Neuronal stem cell (in vitro differentiated cells): ENCODE data around the gene CLDN9.

ENCODE experiments used
- DNase-seq: peaks from one replicate; pipeline ENCODE4 v3.0.0-alpha.2; 2013; ENCODE audit warnings: low spot score
- H2AFZ ChIP-seq: one replicate; pipeline ENCODE4 v1.6.1; 2013; ENCODE audit warnings: mild to moderate bottlenecking, low read length, inconsistent platforms
- H2AK5ac ChIP-seq: 2 replicates; pipeline ENCODE4 v1.6.1; 2013; ENCODE audit warnings: low read depth, mild to moderate bottlenecking, inconsistent platforms, low read length, moderate library complexity, mixed read lengths
- H2BK120ac ChIP-seq: 2 replicates; pipeline ENCODE4 v1.6.1; 2013; ENCODE audit warnings: low read depth, mild to moderate bottlenecking, inconsistent platforms, low read length, moderate library complexity, mixed read lengths
- H2BK12ac ChIP-seq: one replicate; pipeline ENCODE4 v1.6.1; 2013; ENCODE audit warnings: low read length, inconsistent platforms
- H2BK15ac ChIP-seq: 2 replicates; pipeline ENCODE4 v1.6.1; 2013; ENCODE audit warnings: mild to moderate bottlenecking, low read length, inconsistent platforms, mixed read lengths
- H2BK5ac ChIP-seq: one replicate; pipeline ENCODE4 v1.6.1; 2013; ENCODE audit warnings: inconsistent platforms, mild to moderate bottlenecking, low read length, moderate library complexity
- H3K14ac ChIP-seq: one replicate; pipeline ENCODE4 v1.6.1; 2013; ENCODE audit warnings: low read length, inconsistent platforms
- H3K18ac ChIP-seq: 2 replicates; pipeline ENCODE4 v1.6.1; 2013; ENCODE audit warnings: low read length, inconsistent platforms
- H3K23ac ChIP-seq: 2 replicates; pipeline ENCODE4 v1.6.1; 2013; ENCODE audit warnings: low read depth, mild to moderate bottlenecking, mixed read lengths, low read length, inconsistent platforms; ENCODE audit not compliant: poor library complexity
- H3K27ac ChIP-seq: replicated peaks from 3 replicates; pipeline ENCODE4 v1.5.1; 2013; ENCODE audit warnings: low read length, inconsistent platforms
- H3K27me3 ChIP-seq, 3 experiments: 2 replicates each; pipeline ENCODE4 v1.6.1; 2013; ENCODE audit warnings: low read length in 3 of 3, mild to moderate bottlenecking in 2 of 3, inconsistent platforms in 1 of 3, low read depth in 1 of 3, mixed read lengths in 1 of 3, moderate library complexity in 1 of 3; ENCODE audit not compliant: control insufficient read depth in 3 of 3, insufficient read depth in 3 of 3
- H3K36me3 ChIP-seq, 2 donors: replicated peaks in 1 of 2; 2 replicates each; pipeline ENCODE4 v1.6.1; 2013; ENCODE audit warnings: low read length in 2 of 2; ENCODE audit not compliant: control insufficient read depth in 2 of 2, insufficient read depth in 2 of 2
- H3K4ac ChIP-seq: 2 replicates; pipeline ENCODE4 v1.6.1; 2013; ENCODE audit warnings: inconsistent platforms, mild to moderate bottlenecking, low read length, moderate library complexity
- H3K4me1 ChIP-seq, 2 donors: 1 replicate in 1 of 2; 2 replicates in 1 of 2; pipeline ENCODE4 v1.6.1; 2013; ENCODE audit warnings: low read length in 2 of 2, low read depth in 1 of 2; ENCODE audit not compliant: control insufficient read depth in 2 of 2, insufficient read depth in 1 of 2
- H3K4me2 ChIP-seq: one replicate; pipeline ENCODE4 v1.6.1; 2013; ENCODE audit warnings: mild to moderate bottlenecking, low read length, inconsistent platforms; ENCODE audit not compliant: insufficient read depth, poor library complexity, severe bottlenecking
- H3K4me3 ChIP-seq, 2 donors: 2 replicates each; pipeline ENCODE4 v1.5.1; 2013; ENCODE audit warnings: low read length in 2 of 2, mild to moderate bottlenecking in 2 of 2, inconsistent platforms in 1 of 2, moderate library complexity in 1 of 2
- H3K79me1 ChIP-seq: one replicate; pipeline ENCODE4 v1.6.1; 2013; ENCODE audit warnings: low read depth, mild to moderate bottlenecking, inconsistent platforms, low read length, moderate library complexity
- H3K9ac ChIP-seq: one replicate; pipeline ENCODE4 v1.6.1; 2013; ENCODE audit warnings: mild to moderate bottlenecking, low read depth, low read length, inconsistent platforms; ENCODE audit not compliant: poor library complexity
- H3K9me3 ChIP-seq, 2 donors: replicated peaks in 1 of 2; 2 replicates each; pipeline versions ENCODE3 to v1.6.1; 2013; ENCODE audit warnings: low read length in 2 of 2, mild to moderate bottlenecking in 2 of 2, inconsistent platforms in 1 of 2, low read depth in 1 of 2, mixed read lengths in 1 of 2, moderate library complexity in 1 of 2; ENCODE audit not compliant: control insufficient read depth in 2 of 2, insufficient read depth in 1 of 2
- H4K8ac ChIP-seq: one replicate; pipeline ENCODE4 v1.6.1; 2013; ENCODE audit warnings: low read depth, mild to moderate bottlenecking, inconsistent platforms, low read length, moderate library complexity
- H4K91ac ChIP-seq: one replicate; pipeline ENCODE4 v1.6.1; 2013; ENCODE audit warnings: low read length, low read depth, mild to moderate bottlenecking, inconsistent platforms; ENCODE audit not compliant: poor library complexity
- WGBS, 2 donors: extraction: QIAGEN DNeasy Blood & Tissue Kit; methylation state at CpG; one replicate each; pipeline ENCODE4 v1.1.7; 2013; ENCODE audit warnings: missing lambda C conversion rate in 2 of 2, mixed read lengths in 1 of 2; ENCODE audit not compliant: insufficient read length in 2 of 2, insufficient replicate concordance in 1 of 2; ENCODE audit errors: extremely low coverage in 2 of 2; 5-methylcytosine and 5-hydroxymethylcytosine counted together

The CLDN9 gene

GRCh38 chr16:3020604-3021448, 8.1 kb downstream of the CLDN9 start:
- Histone ChIP-seq H2BK15ac (peak overlapping the region; percentile 96), H3K9ac (peak overlapping the region; percentile 91), H2AK5ac (peak overlapping the region; percentile 81), H3K9me3 (no peaks in the 10 kb centered on the region), H3K14ac (peak overlapping the region; percentile 89), H2BK5ac (peak overlapping the region; percentile 82), H3K4me2 (peak overlapping the region; percentile 100), H3K79me1 (peaks cover 9% of the 10 kb centered on the region), H3K18ac (peak overlapping the region; percentile 98), H3K27me3 (peaks cover 0 to 15% (median 9%) of the 10 kb centered on the region in 3 experiments), H2BK120ac (no peak overlapping the region), H3K23ac (peak overlapping the region; percentile 97), H2BK12ac (peak overlapping the region; percentile 90), H4K91ac (no peak overlapping the region), H4K8ac (no peak overlapping the region), H3K36me3 (peaks cover 0 to 5% of the 10 kb centered on the region in 2 donors), H3K4me1 (peaks cover 25 to 29% of the 10 kb centered on the region in 2 donors), H3K27ac (peak overlapping the region; percentile 92), H3K4me3 (peak overlapping the region; percentile 51 to 91), H3K4ac (no peak overlapping the region), H2AFZ (peak overlapping the region; percentile 93)
- peak; percentile 64 for DNase-seq
- no CpG with 5 or more reads among the region's 57 CpGs for WGBS, 2 donors

GRCh38 chr16:3021449-3022207, 8.9 kb downstream of the CLDN9 start:
- Histone ChIP-seq H3K4me2 (peak overlapping the region; percentile 100), H3K27ac (peak overlapping the region; percentile 92), H3K9ac (peak overlapping the region; percentile 91), H3K9me3 (no peaks in the 10 kb centered on the region), H2BK120ac (peak overlapping the region; percentile 90), H3K4me3 (peak overlapping the region; percentile 51 to 91), H3K36me3 (peaks cover 5 to 13% of the 10 kb centered on the region in 2 donors), H2BK15ac (peak overlapping the region; percentile 96), H4K91ac (no peak overlapping the region), H4K8ac (no peak overlapping the region), H3K23ac (peak overlapping the region; percentile 97), H2BK12ac (peak overlapping the region; percentile 100), H3K79me1 (peaks cover 9% of the 10 kb centered on the region), H2BK5ac (peak overlapping the region; percentile 82), H3K4me1 (peaks cover 25 to 29% of the 10 kb centered on the region in 2 donors), H2AK5ac (peak overlapping the region; percentile 81), H2AFZ (peak overlapping the region; percentile 93), H3K14ac (peak overlapping the region; percentile 89), H3K18ac (peak overlapping the region; percentile 98), H3K4ac (peak overlapping the region; percentile 9), H3K27me3 (peaks cover 0 to 13% (median 5%) of the 10 kb centered on the region in 3 experiments)
- DNase-seq: peak; percentile 89
- whole genome bisulfite sequencing, 2 donors: no CpG with 5 or more reads among the region's 25 CpGs

GRCh38 chr16:3022208-3022683, 9.5 kb downstream of the CLDN9 start:
- no peak overlapping the region for H3K14ac ChIP-seq
- H3K27ac ChIP-seq: peak overlapping the region; percentile 92
- peak overlapping the region; percentile 51 to 91 for H3K4me3 ChIP-seq
- no peak overlapping the region for H2BK15ac ChIP-seq
- H2AK5ac ChIP-seq: no peak overlapping the region
- peak overlapping the region; percentile 90 for H2BK120ac ChIP-seq
- H3K79me1 ChIP-seq: peaks cover 8% of the 10 kb centered on the region
- peaks cover 0 to 8% (median under 1%) of the 10 kb centered on the region in 3 experiments for H3K27me3 ChIP-seq
- no CpG with 5 or more reads among the region's 8 CpGs for WGBS, 2 donors
- no peaks in the 10 kb centered on the region for H3K9me3 ChIP-seq
- DNase-seq: peak; percentile 73
- no peak overlapping the region for H4K8ac ChIP-seq
- peaks cover 9 to 19% of the 10 kb centered on the region in 2 donors for H3K36me3 ChIP-seq
- peak overlapping the region; percentile 98 for H3K18ac ChIP-seq
- no peak overlapping the region for H3K4ac ChIP-seq
- peak overlapping the region; percentile 86 for H3K9ac ChIP-seq
- H3K23ac ChIP-seq: no peak overlapping the region
- peaks cover 25% of the 10 kb centered on the region in 2 donors for H3K4me1 ChIP-seq
- peak overlapping the region; percentile 82 for H2BK5ac ChIP-seq
- no peak overlapping the region for H2AFZ ChIP-seq
- no peak overlapping the region for H4K91ac ChIP-seq
- H3K4me2 ChIP-seq: peak overlapping the region; percentile 100
- peak overlapping the region; percentile 100 for H2BK12ac ChIP-seq
